IMR-90 (cell line): Measurements from ENCODE around the gene OR2B3.

Experiments
- CEBPB ChIP-seq: IDR thresholded peaks from 2 replicates; pipeline ENCODE4 v1.6.1; 2012; ENCODE audit warnings: low read depth, low read length, improper control_type of control experiment
- CTCF ChIP-seq: conservative IDR thresholded peaks from 2 replicates; pipeline ENCODE4 v1.5.1; 2012; ENCODE audit warnings: mild to moderate bottlenecking, low read depth, low read length, improper control_type of control experiment
- MAFK ChIP-seq: IDR thresholded peaks from 2 replicates; pipeline ENCODE4 v1.6.1; 2012; ENCODE audit warnings: low read depth, low read length, improper control_type of control experiment
- MXI1 ChIP-seq: IDR thresholded peaks from 2 replicates; pipeline ENCODE4 v1.6.1; 2012; ENCODE audit warnings: low read depth, mild to moderate bottlenecking, low read length, moderate library complexity, borderline replicate concordance
- POLR2A ChIP-seq: IDR thresholded peaks from 2 replicates; pipeline ENCODE4 v1.6.1; 2012; ENCODE audit warnings: mild to moderate bottlenecking, low read depth, low read length
- RAD21 ChIP-seq: IDR thresholded peaks from 2 replicates; pipeline ENCODE4 v1.6.1; 2012; ENCODE audit warnings: low read length, improper control_type of control experiment
- SMC3 ChIP-seq: fragments of 150-350 bp; IDR thresholded peaks from 2 replicates; pipeline ENCODE4 v1.6.1; 2016; ENCODE audit warnings: low read depth, mild to moderate bottlenecking, antibody characterized with exemption, low read length, moderate library complexity
- USF2 ChIP-seq: fragments of 150-350 bp; IDR thresholded peaks from 2 replicates; pipeline ENCODE4 v1.6.1; 2017; ENCODE audit warnings: mild to moderate bottlenecking, antibody characterized with exemption, low read length, low read depth

- TF ChIP-seq CTCF (peak; percentile 23; the same call in 1 of the 2 replicates), USF2 (no peak), MXI1 (no peak), RAD21 (no peak), POLR2A (no peak), SMC3 (no peak), CEBPB (no peak), MAFK (no peak)
Observed at GRCh38 chr6:29071831-29072723, 15.0 kb downstream of the OR2B3 start.
